ENCODE results near the gene ABI3BP. TPM values are rescaled to one million over a fixed set of nuclear protein-coding genes. Genes with fewer than 3 reads are reported as not detected.

The ABI3BP gene
- total and polyA plus RNA-seq, 10 of the 15 experiments (the other 5 are each of a cell fraction or from before 2014, with no cell fraction given) = 0.03 to 0.42 (median 0.11) TPM; not detected in 4

DNA sequence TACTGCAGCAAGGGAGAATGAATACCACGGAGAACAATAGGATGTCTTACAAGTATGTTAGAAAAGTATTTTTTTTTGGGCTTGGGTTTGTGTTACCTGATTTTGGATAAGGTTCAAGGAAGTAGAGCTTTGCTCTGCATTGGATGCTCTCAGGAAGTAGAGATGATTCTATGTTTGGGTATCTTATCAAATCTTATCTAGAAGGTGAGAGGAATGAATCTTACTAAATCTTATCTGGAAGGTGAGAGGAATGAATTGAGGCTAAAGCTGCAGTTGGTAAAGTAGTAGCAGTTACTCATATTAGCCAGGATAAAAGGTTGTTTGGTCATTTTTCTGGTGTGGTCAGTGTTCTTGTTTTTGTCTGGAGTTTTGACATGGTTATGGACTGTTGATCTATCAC, 266.5 kb downstream of the ABI3BP start:
- Histone ChIP-seq H4K20me1 (ENCODE audit: control insufficient read depth, insufficient read depth) (no peaks in the 10 kb centered on the region), H3K9me3 (replicated peaks; ENCODE audit: control insufficient read depth, insufficient read depth, low read length) (no peaks in the 10 kb centered on the region), H3K4me3 (no peak overlapping the region), H3K9ac (ENCODE audit: control insufficient read depth, insufficient read depth, low read length) (no peak overlapping the region), H3K36me3 (ENCODE audit: control insufficient read depth in 2 of 2, insufficient read depth in 2 of 2, low read length in 1 of 2) (peaks cover 4 to 8% of the 10 kb centered on the region in 2 experiments; a peak in 3 of 4 replicates), H3K79me2 (ENCODE audit: control insufficient read depth, insufficient read depth, low read length) (peaks cover 9% of the 10 kb centered on the region), H3K4me1 (ENCODE audit: control insufficient read depth, insufficient read depth, low read length) (no peaks in the 10 kb centered on the region; the same call in 1 of the 2 replicates), H3K4me2 (ENCODE audit: control insufficient read depth, insufficient read depth) (no peak overlapping the region), H2AFZ (ENCODE audit: control insufficient read depth, low read depth, low read length) (no peak overlapping the region), H3K27ac (ENCODE audit: control insufficient read depth, insufficient read depth) (no peak overlapping the region), H3K27me3 (replicated peaks in 1 of 2; ENCODE audit: control insufficient read depth in 2 of 2, insufficient read depth in 2 of 2, low read length in 1 of 2) (no peaks in the 10 kb centered on the region)
- no TSS peak for BruUV-seq (replicated peaks)
- CTCF ChIA-PET = interaction anchor here (0.7 to 2.9 kb wide), 3 partner anchors 9 to 23 kb away, joined by 3 to 11 read pairs (median 3); no protein-coding TSS in a partner anchor
- ATAC-seq (no peak; the same call in 2 of the 3 replicates), FAIRE-seq (no peak), DNase-seq (ENCODE audit: low read depth, low spot score) (no peak)
- in situ Hi-C loops (cut with MboI) = no loop called here
- no peak for TF ChIP-seq E2F4 (IDR thresholded peaks at IDR 0.05; ENCODE audit: low read depth, low read length)
- no peak for TF ChIP-seq HDAC6 (IDR thresholded peaks at IDR 0.05; ENCODE audit: unreplicated experiment)
- TF ChIP-seq, protein P1, sequence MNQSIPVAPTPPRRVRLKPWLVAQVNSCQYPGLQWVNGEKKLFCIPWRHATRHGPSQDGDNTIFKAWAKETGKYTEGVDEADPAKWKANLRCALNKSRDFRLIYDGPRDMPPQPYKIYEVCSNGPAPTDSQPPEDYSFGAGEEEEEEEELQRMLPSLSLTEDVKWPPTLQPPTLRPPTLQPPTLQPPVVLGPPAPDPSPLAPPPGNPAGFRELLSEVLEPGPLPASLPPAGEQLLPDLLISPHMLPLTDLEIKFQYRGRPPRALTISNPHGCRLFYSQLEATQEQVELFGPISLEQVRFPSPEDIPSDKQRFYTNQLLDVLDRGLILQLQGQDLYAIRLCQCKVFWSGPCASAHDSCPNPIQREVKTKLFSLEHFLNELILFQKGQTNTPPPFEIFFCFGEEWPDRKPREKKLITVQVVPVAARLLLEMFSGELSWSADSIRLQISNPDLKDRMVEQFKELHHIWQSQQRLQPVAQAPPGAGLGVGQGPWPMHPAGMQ (IDR thresholded peaks at IDR 0.05; ENCODE audit: borderline replicate concordance) = no peak
- TF ChIP-seq KLF5 (IDR thresholded peaks at IDR 0.05; ENCODE audit: partially characterized antibody) = no peak
- TF ChIP-seq RBBP5 (conservative IDR thresholded peaks at IDR 0.05) = no peak
- RAD21 ChIA-PET (ENCODE audit: unreplicated experiment) = interaction anchor here (1.1 to 1.5 kb wide), 3 partner anchors 9 to 123 kb away, joined by 4 to 5 read pairs (median 5); no protein-coding TSS in a partner anchor
- intact Hi-C loops (cut with micrococcal nuclease; ENCODE audit: unreplicated experiment) = loop anchor here (5.0 kb wide), 1 partner anchor 264 kb away; no protein-coding TSS in a partner anchor
- POLR2A ChIA-PET = interaction anchor here (1.0 to 2.3 kb wide), 4 partner anchors 11 to 17 kb away, joined by 4 to 6 read pairs (median 5); partner anchors contain the start of gene TFG
- WGBS (ENCODE audit: insufficient coverage, insufficient replicate concordance, low lambda C conversion rate, missing lambda C conversion rate) = 97% methylated on average over 1 of the region's 1 CpG
- SMC1A ChIA-PET (ENCODE audit: uncharacterized antibody, unreplicated experiment) = interaction anchor here (0.8 to 3.7 kb wide), 7 partner anchors 8 to 123 kb away, joined by 3 to 34 read pairs (median 3); no protein-coding TSS in a partner anchor
